ENCODE data around the gene NPHP4. TPM values are rescaled to one million over a fixed set of nuclear protein-coding genes. Genes with fewer than 3 reads are reported as not detected.
"Not testable (repeated sequence)": the region's sequence is repeated elsewhere in the genome, so short reads cannot be mapped to it uniquely, and the experiment has no call there.

The NPHP4 gene
- polyA plus RNA-seq, 1 of the 3 experiments (the other 2 are of a cell fraction), result 7.0 TPM

DNA sequence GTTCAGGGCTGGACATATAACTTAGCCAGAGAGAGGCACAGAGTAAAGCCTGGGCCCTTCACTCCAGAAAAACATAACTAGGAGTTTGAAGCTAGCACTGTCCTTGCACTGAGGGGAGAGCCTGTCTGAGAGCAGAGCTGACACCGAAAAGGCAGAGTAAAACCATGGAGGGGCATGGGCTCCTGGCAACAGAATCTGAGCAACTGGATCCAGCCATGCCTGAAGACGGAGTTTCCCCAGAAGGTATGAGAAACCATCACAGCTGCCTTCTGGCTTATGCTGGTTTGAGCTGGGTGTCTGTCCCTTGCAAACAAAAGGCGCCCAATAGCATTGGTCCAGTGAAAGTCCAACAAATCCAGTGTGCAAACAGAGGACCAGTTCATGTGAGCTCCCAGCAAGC lies 137.5 kb downstream of the NPHP4 start:
- CTCF ChIA-PET, result interaction anchor here (0.8 to 1.2 kb wide), 4 partner anchors 27 to 109 kb away, joined by 3 read pairs; no protein-coding TSS in a partner anchor
- H3K9me2 ChIP-seq, result no peaks in the 10 kb centered on the region
- H3K9ac ChIP-seq, result no peak overlapping the region
- H3K79me2 ChIP-seq (ENCODE audit: insufficient read depth), result no peaks in the 10 kb centered on the region
- no peak for DNase-seq
- peaks cover 0 to 36% of the 10 kb centered on the region in 2 experiments; a peak in 2 of 4 replicates for H3K4me1 ChIP-seq (ENCODE audit: control insufficient read depth in 1 of 2, insufficient read depth in 2 of 2, low read depth in 1 of 2, low read length in 1 of 2)
- no peaks in the 10 kb centered on the region for H3F3A ChIP-seq (replicated peaks; ENCODE audit: insufficient read depth)
- no peak overlapping the region for H2AFZ ChIP-seq (ENCODE audit: low read depth)
- no peaks in the 10 kb centered on the region for H3K9me3 ChIP-seq
- no peaks in the 10 kb centered on the region for H3K36me3 ChIP-seq (replicated peaks in 1 of 2; ENCODE audit: control insufficient read depth in 1 of 2, insufficient read depth in 2 of 2, low read length in 1 of 2)
- H3K27ac ChIP-seq (ENCODE audit: low read depth in 2 of 2, low read length in 1 of 2), result no peak overlapping the region
- H3K4me3 ChIP-seq (ENCODE audit: low read depth in 2 of 2, low read length in 1 of 2), result no peak overlapping the region
- TF ChIP-seq GATA2 (CRISPR knock-in tag; IDR thresholded peaks at IDR 0.05) (no peak), NFIC (IDR thresholded peaks at IDR 0.05; ENCODE audit: borderline replicate concordance) (no peak), RFX5 (IDR thresholded peaks at IDR 0.05; ENCODE audit: low read length) (no peak), RCOR1 (IDR thresholded peaks at IDR 0.05; ENCODE audit: low read length) (no peak), RAD21 (IDR thresholded peaks at IDR 0.05; ENCODE audit: low read length) (no peak), FOXJ3 (CRISPR knock-in tag; IDR thresholded peaks at IDR 0.05) (no peak), EZH2phosphoT487 (IDR thresholded peaks at IDR 0.05; ENCODE audit: borderline replicate concordance, low read depth) (no peak)
- TF ChIP-seq, protein P1, sequence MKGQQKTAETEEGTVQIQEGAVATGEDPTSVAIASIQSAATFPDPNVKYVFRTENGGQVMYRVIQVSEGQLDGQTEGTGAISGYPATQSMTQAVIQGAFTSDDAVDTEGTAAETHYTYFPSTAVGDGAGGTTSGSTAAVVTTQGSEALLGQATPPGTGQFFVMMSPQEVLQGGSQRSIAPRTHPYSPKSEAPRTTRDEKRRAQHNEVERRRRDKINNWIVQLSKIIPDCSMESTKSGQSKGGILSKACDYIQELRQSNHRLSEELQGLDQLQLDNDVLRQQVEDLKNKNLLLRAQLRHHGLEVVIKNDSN (IDR thresholded peaks at IDR 0.05; ENCODE audit: borderline replicate concordance, low read depth), result no peak
- TF ChIP-seq, protein P2, sequence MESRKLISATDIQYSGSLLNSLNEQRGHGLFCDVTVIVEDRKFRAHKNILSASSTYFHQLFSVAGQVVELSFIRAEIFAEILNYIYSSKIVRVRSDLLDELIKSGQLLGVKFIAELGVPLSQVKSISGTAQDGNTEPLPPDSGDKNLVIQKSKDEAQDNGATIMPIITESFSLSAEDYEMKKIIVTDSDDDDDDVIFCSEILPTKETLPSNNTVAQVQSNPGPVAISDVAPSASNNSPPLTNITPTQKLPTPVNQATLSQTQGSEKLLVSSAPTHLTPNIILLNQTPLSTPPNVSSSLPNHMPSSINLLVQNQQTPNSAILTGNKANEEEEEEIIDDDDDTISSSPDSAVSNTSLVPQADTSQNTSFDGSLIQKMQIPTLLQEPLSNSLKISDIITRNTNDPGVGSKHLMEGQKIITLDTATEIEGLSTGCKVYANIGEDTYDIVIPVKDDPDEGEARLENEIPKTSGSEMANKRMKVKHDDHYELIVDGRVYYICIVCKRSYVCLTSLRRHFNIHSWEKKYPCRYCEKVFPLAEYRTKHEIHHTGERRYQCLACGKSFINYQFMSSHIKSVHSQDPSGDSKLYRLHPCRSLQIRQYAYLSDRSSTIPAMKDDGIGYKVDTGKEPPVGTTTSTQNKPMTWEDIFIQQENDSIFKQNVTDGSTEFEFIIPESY (IDR thresholded peaks at IDR 0.05; ENCODE audit: borderline replicate concordance, low read depth), result no peak
- TF ChIP-seq, protein P3, sequence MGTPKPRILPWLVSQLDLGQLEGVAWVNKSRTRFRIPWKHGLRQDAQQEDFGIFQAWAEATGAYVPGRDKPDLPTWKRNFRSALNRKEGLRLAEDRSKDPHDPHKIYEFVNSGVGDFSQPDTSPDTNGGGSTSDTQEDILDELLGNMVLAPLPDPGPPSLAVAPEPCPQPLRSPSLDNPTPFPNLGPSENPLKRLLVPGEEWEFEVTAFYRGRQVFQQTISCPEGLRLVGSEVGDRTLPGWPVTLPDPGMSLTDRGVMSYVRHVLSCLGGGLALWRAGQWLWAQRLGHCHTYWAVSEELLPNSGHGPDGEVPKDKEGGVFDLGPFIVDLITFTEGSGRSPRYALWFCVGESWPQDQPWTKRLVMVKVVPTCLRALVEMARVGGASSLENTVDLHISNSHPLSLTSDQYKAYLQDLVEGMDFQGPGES (IDR thresholded peaks at IDR 0.05; ENCODE audit: low read depth, low read length), result no peak
- H3K4me2 ChIP-seq, result no peak overlapping the region
- H4K20me1 ChIP-seq (ENCODE audit: insufficient read depth), result no peaks in the 10 kb centered on the region
- no peaks in the 10 kb centered on the region for H3K27me3 ChIP-seq (ENCODE audit: insufficient read depth)
- WGBS (ENCODE audit: low lambda C conversion rate), result 59% methylated on average over 3 of the region's 3 CpGs
- POLR2A ChIA-PET, result no interaction called here

DNA sequence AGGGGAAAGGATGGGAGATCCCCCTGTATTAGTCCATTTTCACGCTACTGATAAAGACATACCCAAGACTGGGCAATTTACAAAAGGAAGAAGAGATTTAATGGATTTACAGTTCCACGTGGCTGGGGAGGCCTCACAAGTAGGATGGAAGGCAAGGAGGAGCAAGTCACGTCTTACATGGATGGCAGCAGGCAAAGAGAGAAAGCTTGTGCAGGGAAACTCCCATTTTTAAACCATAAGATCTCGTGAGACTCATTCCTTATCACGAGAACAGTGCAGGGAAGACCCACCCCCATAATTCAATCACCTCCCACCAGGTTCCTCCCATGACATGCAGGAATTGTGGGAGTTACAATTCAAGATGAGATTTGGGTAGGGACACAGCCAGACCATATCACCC lies 138.4 kb downstream of the NPHP4 start:
- POLR2A ChIA-PET, CTCF ChIA-PET: not testable (repeated sequence)
- 44% methylated on average over 5 of the region's 5 CpGs for WGBS (ENCODE audit: low lambda C conversion rate)

More for the DNA sequence above, 138.4 kb downstream of the NPHP4 start:
- H3K9me3 ChIP-seq; H3K4me3 ChIP-seq (ENCODE audit: low read depth in 2 of 2, low read length in 1 of 2); H3K4me2 ChIP-seq; DNase-seq; H3F3A ChIP-seq (replicated peaks; ENCODE audit: insufficient read depth); H3K27ac ChIP-seq (ENCODE audit: low read depth in 2 of 2, low read length in 1 of 2); H3K27me3 ChIP-seq (ENCODE audit: insufficient read depth); H2AFZ ChIP-seq (ENCODE audit: low read depth); H3K9ac ChIP-seq; H3K9me2 ChIP-seq; H3K79me2 ChIP-seq (ENCODE audit: insufficient read depth); H3K36me3 ChIP-seq (replicated peaks in 1 of 2; ENCODE audit: control insufficient read depth in 1 of 2, insufficient read depth in 2 of 2, low read length in 1 of 2); H4K20me1 ChIP-seq (ENCODE audit: insufficient read depth): not testable (repeated sequence)
- peaks cover 0 to 30% of the 10 kb centered on the region in 2 experiments; a peak in 2 of 4 replicates for H3K4me1 ChIP-seq (ENCODE audit: control insufficient read depth in 1 of 2, insufficient read depth in 2 of 2, low read depth in 1 of 2, low read length in 1 of 2)
